ENCODE results near the gene HIP1R.
A peak's percentile ranks its signal among the peaks of the same experiment; 100 is the strongest.
"Not testable (repeated sequence)": the region's sequence is repeated elsewhere in the genome, so short reads cannot be mapped to it uniquely, and the experiment has no call there.

Gene HIP1R, protein sequence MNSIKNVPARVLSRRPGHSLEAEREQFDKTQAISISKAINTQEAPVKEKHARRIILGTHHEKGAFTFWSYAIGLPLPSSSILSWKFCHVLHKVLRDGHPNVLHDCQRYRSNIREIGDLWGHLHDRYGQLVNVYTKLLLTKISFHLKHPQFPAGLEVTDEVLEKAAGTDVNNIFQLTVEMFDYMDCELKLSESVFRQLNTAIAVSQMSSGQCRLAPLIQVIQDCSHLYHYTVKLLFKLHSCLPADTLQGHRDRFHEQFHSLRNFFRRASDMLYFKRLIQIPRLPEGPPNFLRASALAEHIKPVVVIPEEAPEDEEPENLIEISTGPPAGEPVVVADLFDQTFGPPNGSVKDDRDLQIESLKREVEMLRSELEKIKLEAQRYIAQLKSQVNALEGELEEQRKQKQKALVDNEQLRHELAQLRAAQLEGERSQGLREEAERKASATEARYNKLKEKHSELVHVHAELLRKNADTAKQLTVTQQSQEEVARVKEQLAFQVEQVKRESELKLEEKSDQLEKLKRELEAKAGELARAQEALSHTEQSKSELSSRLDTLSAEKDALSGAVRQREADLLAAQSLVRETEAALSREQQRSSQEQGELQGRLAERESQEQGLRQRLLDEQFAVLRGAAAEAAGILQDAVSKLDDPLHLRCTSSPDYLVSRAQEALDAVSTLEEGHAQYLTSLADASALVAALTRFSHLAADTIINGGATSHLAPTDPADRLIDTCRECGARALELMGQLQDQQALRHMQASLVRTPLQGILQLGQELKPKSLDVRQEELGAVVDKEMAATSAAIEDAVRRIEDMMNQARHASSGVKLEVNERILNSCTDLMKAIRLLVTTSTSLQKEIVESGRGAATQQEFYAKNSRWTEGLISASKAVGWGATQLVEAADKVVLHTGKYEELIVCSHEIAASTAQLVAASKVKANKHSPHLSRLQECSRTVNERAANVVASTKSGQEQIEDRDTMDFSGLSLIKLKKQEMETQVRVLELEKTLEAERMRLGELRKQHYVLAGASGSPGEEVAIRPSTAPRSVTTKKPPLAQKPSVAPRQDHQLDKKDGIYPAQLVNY

DNA sequence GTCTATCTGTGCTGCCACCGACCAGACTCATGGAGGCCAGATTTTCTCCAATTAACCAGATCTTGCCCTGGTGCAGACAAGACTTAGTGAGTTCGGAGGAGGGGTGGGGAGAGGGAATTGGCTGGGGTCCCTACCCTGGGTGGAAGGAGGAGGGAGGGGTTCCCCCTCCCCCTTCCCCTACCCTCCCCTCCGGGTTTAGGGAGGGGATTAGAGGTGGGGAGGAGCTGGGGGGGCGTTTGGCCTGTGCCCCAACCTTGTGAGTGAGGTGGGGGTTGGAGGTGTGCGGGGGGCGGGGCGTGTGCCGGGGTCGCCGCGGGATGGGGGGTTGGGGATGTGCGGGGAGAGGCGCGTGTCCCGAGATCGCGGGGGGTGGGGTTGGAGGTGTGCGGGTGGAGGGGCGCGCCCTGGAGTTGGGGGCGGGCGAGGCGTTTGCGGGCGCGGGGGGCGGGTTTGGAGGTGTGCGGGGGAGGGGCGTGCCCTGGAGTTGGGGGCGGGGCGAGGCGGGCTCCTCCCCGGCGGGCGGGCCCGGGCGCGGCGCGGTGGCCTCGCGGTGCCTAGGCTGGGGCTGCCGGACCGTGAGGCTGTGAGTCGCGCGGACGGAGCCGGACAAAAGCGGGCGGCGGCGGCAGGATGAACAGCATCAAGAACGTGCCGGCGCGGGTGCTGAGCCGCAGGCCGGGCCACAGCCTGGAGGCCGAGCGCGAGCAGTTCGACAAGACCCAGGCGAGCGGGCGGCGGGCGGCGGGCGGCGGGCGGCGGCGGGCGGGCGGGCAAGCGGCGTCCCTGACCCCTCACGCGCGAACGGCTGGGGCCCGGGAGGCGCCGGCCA is at the start of gene HIP1R:
HIP1R (plus strand) TSS at position 537 of the 829 bp plus-strand sequence; CDS start at position 631, 94 bp downstream.
- DNase-seq (ENCODE audit: low read depth in 2 of 2): peak; percentile 59 to 69

DNA sequence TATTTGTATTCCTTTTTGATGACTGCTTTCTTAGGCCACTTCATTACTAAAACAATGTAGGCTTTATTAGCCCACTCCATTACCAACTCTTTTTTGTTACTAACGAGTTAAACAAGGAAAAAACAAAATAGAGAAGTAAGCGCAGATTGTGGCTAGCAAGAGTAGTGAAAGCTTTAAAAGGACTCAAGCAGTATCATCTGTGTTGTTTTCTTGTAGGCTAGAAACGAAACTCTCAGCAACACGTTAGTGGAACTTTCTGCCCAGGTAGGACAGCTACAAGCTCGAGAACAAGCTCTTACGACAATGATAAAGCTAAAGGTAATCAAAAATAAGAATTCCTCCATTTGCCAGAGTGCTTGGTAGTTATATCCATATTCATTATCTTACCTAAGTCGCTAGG is 49.8 kb upstream of the HIP1R start:
- DNase-seq (ENCODE audit: low read depth in 2 of 2): no peak

DNA sequence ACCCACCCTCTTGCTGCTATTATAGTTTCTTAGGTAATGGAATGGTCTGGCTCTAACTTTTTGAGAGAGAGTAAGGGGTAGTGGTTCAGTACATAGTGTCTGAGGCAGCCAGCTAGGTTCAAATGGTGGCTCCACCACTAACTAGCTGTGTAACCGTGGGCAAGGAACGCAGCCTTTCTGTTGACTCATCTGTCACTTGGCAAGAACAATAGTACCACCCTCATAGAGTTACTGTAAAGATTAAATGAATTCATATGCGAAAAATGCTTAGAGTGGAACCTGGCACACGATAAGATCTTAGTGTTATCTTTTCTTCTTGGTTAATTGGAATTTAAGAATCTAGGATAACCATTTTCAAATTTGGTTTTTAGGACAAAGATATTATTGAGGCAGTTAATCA is 46.9 kb upstream of the HIP1R start:
- DNase-seq (ENCODE audit: low read depth in 2 of 2): no peak

DNA sequence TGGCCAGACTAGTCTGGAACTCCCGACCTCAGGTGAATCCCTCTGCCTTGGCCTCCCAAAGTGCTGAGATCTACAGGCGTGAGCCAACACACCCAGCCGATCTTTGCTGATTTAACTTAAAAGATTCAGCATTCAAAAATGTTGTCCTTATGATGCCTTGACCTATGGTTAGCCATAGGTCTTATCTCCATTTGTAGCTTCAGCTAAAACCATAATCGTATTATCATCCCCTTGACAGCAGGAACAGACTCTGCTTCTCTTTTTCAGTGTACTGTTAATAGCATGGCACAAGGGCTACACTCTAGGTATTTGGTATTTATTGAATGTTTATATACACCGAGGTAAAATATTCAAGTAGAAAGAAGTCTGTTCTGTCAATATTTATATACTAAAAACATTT is 45.6 kb upstream of the HIP1R start:
- no peak for DNase-seq (ENCODE audit: low read depth in 2 of 2)

DNA sequence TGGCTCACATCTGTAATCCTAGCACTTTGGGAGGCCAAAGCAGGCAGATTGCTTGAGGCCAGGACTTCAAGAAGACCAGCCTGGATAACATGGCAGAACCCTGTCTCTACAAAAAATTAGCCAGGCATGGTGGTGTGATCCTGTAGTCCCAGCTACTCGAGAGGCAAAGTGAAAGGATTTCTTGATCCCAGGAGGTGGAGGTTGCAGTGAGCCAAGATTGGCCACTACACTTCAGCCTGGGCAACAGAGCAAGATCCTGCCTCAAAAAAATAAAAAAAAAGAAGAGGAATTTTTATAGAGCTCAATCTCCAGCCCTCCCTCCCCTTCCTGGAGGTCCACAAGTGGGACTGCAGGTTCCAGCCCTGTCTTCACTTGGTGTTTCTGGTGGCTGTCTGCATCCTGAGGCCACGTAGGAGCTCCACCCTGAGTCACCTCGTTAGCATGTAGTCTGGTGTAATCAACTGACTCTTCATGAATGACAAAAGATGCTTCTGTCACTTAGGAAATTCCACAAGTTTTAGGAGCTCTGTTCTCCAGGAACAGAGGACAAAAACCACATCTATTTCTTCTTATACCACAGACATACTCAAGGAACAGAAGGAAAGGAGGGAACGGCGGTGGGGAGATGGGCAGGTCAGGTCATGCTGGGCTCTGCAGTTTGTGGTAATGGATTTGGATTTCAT is 44.7 kb upstream of the HIP1R start:
- no peak for DNase-seq (ENCODE audit: low read depth in 2 of 2)

DNA sequence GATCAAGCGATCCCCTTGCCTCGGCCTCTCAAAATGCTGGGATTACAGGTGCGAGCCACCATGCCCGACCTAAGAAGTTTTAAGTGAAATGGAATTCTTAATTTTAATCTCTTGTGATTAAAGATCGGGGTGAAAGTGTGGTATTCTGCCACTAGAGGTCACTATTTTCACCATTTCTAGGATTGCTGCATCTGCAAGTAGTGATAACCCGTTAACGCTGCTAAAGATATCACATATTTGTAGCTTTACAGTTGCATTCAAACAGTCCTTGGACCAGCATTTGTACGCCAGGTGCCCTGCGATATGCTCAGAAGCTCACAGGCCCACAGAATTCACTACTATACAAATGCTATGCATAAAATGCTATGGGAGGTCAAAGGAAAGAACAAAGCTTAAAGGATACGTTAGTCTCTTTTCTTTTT is 41.6 kb upstream of the HIP1R start:
- DNase-seq (ENCODE audit: low read depth in 2 of 2): peak in 1 of 2 donors; percentile 2

DNA sequence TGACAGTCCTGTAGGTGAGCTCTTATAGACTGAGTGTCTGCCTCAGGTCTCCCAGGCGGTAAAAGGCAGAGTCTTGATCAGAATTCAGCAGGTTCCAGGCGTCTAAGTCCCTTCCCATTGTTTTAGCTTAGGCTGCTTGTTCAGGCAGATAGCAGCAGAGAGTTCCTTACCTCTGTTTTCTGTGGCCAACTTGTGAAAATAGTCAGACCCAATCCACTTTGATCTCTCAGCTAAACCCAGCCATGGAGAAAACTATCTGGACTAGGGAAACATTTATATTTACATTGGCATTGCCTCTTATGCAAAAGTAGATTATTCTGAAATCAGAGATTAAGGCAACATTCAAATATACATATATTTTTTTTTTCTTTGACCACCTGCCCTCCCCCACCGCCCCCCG is 39.5 kb upstream of the HIP1R start:
- DNase-seq (ENCODE audit: low read depth in 2 of 2): no peak

DNA sequence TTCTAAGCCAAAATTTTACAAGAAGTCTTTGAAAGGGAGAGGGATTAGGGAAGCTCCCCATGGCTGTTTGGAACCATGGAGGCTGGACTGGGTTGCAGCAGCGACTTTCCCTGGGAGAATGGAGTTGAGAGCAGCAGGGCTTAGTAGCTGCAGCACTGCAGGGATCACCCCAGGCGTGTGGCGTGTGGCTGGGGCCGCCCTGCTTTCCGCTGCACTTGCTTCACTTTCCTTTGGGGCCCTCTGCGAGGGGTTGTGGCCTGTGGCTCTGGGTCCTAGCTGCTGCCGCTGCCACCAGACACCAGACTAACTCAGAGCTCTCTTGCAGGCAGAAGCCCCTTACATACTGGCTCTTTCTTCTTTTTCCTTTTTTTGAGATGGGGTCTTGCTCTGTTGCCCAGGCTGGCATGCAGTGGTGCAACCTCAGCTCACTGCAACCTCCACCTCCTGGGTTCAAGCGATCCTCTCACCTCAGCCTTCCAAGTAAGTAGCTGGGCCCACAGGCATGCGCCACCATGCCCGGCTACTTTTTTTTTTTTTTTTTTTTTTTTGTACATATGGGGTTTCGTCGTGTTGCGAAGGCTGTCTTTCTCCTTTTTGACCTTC is 35.5 kb upstream of the HIP1R start:
- no peak for DNase-seq (ENCODE audit: low read depth in 2 of 2)

DNA sequence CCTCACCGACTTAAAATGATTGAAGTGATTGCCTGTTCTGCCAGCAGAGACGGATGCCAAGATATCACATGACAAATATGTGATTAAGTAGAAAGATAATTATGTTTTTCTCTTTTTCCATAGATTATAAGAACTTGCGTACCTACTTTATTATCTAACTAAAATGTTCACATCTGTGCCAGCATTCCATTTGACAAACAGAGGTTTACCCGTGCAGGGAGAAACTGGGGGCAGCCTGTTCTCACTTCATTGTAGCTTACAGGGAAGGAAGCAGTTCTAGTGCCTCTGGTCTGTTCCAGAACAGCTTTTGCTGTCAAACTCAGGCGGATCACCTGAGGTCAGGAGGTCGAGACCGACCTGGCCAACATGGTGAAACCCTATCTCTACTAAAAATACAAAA is 31.3 kb upstream of the HIP1R start:
- DNase-seq (ENCODE audit: low read depth in 2 of 2): no peak

DNA sequence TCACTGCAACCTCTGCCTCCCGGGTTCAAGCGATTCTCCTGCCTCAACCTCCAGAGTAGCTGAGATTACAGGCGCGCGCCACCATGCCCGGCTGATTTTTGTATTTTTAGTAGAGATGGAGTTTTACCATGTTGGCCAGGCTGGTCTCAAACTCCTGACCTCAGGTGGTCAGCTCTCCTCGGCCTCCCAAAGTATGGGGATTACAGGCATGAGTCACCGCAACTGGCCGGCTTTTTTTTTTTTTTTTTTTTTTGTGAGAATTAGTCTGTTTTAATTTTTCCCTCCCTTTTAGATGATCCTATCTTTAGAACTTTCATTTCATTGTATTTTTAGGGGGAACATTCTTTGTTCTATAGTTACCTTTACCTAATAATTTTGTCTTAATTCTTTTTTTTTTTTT is 30.3 kb upstream of the HIP1R start:
- DNase-seq (ENCODE audit: low read depth in 2 of 2): not testable (repeated sequence)

DNA sequence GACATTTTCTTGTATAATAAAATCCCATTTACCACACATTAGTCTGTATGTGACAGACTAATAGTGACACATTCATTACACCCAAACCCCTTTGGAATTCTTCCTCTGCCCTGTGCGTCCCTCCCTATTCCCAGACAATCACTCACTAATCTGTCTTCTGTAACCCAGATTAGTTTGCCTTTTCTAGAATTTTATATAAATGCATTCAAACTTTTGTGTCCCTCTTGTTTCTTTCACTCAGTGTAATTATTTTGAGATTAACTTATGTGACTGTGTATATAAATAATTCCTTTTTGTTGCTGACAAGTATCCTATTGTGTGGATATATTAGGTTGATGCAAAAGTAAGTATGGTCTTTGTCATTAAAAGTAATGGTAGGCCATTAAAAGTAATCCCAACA is 27.6 kb upstream of the HIP1R start:
- no peak for DNase-seq (ENCODE audit: low read depth in 2 of 2)

DNA sequence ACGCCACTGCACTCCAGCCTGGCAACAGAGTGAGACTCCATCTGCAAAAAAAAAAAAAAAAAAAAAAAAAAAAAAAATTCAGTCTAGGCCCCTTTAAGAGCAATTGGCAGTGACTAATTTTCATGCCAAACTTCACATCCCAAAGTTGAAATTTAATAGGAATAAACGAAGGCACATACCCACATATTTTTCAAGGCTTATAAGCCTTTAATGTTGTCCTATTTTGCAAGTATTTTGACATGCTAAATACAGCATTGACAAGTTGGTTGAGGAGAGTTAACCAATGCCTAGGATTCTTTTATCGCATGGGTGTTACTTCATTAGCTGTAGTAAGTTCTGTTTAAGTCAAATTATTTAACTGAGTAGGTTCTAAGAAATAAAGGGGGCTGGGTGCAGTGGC is 23.5 kb upstream of the HIP1R start:
- DNase-seq (ENCODE audit: low read depth in 2 of 2): no peak

DNA sequence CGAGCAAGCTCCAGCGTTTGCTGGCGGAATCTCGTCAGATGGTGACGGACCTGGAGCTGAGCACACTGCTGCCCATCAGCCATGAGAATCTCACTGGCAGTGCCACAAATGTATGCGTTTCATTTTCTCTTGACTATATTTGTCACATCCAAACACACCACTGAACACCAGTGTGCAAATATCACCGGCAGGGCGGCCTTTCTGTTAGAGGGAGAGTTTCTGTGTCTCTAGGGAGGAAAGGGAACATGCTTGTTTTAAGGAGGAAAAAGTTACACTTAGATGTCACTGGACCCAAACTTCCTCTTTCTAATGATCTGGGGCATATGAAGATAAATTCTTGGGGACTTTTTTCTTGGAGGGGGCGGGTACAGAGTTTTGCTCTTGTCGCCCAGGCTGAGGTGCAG is 21.9 kb upstream of the HIP1R start:
- DNase-seq (ENCODE audit: low read depth in 2 of 2): no peak

DNA sequence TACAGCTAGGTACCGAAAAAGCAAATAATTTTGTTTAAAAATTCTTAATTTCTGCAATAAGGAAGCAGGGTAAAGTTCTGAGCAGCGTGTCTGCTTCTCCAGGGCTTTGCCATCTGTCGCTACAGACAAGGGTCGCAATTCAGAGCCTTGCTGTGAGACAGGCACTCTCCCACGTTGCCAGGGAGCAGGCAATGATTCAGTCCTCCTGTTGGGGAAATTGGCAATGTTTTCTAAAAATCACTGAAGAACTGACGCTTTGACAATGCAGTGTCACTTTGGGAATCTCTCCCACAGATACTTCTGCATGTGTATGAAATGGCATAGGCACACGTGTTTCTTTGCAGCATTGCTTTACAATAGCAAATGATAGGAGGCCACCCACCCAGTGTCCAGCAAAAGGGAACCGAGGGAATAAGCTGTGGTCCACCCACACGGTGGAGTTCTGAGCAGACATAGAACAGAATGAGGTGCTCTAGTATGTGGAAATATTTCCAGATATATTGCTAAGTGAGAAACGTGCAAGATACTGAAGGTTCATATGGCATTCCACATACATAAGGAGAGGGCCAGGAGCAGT is 16.0 kb upstream of the HIP1R start:
- DNase-seq (ENCODE audit: low read depth in 2 of 2): no peak

DNA sequence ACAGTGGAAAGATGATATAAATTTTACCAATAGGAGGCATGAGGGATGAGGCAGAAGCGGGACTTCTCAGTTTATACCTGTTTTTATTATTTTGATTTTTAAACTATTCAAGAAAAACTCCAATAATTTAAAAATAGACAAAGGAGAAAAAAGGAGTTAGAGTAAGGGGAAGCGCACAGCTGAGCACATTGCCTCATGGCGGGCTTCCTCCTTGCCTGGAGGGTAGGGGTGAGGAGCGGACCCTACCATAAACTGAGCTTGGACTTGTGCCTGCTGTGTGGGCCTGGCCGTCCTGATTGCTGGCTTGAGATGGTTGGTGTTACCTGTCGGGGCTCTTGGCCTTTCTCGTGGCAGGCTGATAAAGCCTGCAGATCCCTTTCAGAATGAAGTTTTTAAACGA is 15.1 kb upstream of the HIP1R start:
- no peak for DNase-seq (ENCODE audit: low read depth in 2 of 2)

DNA sequence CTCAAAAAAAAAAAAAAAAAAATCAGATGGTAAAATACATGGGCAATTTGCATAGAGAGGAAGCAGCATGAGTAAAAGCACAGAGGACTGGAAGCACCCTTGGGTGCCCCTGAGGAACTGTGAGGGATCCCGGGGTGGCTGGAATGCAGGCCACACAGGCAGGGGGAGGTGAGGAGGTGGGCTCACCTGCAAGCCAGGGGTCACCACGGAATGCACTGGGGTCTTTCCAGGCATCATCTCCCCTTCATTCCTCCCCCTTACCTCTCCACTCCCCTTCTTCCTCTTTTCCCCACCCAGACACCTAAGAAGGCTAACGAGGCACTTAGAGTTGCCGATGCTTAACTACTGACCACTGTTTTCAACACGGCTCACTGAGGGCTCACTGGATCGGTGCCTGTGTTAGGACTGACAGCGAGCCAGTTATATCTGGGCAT is 14.4 kb upstream of the HIP1R start:
- no peak for DNase-seq (ENCODE audit: low read depth in 2 of 2)

DNA sequence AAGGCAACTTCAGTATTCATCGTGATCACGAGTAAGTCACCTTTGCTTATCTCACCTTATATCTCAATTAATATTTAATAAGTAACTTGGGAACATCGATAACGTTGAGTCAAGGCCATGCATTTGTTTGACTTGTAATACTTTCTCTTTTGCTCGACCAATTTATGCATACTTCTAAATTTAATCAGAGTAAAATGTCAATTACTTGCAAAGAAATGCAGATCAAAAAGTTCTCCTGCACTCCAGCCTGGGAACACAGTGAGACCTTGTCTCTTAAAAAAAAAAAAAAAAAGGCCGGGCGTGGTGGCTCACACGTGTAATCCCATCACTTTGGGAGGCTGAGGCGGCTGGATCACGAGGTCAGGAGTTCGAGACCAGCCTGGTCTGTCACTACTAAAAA is 11.8 kb upstream of the HIP1R start:
- DNase-seq (ENCODE audit: low read depth in 2 of 2): no peak

DNA sequence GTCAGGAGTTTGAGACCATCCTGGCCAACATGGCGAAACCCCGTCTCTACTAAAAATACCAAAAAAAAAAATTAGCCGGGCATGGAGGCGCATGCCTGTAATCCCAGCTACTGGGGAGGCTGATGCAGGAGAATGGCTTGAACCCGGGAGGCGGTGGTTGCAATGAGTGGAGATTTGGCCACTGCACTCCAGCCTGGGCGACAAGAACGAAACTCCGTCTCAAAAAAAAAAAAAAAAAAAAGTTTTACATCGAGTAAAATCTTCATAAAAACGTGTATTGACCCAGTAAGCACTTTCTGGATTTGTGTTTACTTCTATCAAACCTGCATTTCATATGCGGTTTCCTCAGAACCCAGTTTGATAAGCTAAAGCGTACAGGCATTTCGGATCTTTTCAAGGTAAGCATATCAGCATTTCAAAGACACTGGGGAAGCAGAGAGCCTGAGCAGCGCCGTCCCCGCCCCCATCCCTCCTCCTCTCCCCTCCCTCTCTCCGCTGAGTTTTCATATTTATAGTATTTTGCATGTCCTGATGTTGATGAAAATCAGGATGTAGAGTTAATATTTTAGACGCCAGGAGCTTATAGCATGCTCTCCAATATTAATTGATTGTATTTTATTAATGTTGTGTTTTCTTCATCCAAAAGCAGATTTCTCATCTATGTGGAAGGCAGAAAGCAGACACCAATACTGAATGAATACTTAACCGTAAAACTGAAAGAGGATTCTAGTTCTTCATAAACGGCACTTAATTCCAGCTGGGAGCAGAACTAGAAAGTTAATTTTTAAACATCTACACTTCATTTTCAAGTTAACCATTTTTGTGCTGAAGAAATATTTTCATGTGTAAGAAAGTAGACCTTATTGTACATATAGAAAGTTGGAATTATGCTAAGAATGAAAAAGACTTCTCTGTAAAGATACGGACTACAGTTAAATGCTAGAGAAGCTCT is 9.2 kb upstream of the HIP1R start:
- DNase-seq (ENCODE audit: low read depth in 2 of 2): no peak

DNA sequence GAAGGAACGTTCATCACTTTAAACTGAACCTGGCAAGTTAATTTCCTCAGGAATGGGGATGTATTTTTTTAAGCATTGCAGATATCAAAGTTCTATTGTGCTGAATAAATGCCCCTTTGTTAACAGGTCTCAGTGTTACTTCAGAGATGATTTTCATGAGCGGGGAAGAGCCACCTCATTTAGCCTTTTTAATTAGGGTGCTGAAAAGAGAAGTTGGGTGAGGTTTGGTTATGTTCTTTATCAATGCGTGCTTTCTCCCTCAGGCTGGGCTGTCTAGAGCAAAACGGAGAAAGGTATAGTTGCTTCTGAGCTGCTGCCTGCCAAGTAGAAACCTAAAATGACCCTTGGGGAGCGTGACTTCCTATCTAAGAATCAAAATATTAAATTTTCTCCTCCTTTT is 8.0 kb upstream of the HIP1R start:
- no peak for DNase-seq (ENCODE audit: low read depth in 2 of 2)

All from stimulated activated CD4-positive, alpha-beta T cell treated with anti-CD3 and anti-CD28 coated beads, Interleukin-1b, Interleukin-23, amount 100 ng/mL, for 4 hours (primary cell).